ENCODE results near the gene MOB3A. TPM values are rescaled to one million over a fixed set of nuclear protein-coding genes. Genes with fewer than 3 reads are reported as not detected.
A peak's percentile ranks its signal among the peaks of the same experiment; 100 is the strongest.

MOB3A gene
- total and polyA plus RNA-seq, 9 of the 15 experiments (the other 6 are each of a cell fraction or from before 2014, with no cell fraction given), result 1.1 to 24.1 (median 6.0) TPM

GRCh38 chr19:2034729-2035589, 61.2 kb downstream of the MOB3A start (continued):
- peak; percentile 18; the same call in 1 of the 2 replicates for TF ChIP-seq TFAP4 (CRISPR knock-in tag; IDR thresholded peaks at IDR 0.05; ENCODE audit: borderline replicate concordance)
- peak; percentile 64; the same call in 1 of the 2 replicates for TF ChIP-seq RBFOX2 (IDR thresholded peaks at IDR 0.05; ENCODE audit: low read depth, low read length)
- peak in 1 of 2 experiments; percentile 65; a peak in 2 of 4 replicates for TF ChIP-seq RCOR1 (IDR thresholded peaks at IDR 0.05; ENCODE audit: borderline replicate concordance in 1 of 2, low read depth in 2 of 2, low read length in 2 of 2)
- 0 out of 2 replicates have a peak, but pooled peaks have one; percentile 18 for TF ChIP-seq CEBPG (CRISPR knock-in tag; IDR thresholded peaks at IDR 0.05)
- TF ChIP-seq CEBPG (tag; conservative IDR thresholded peaks at IDR 0.05 in 1 of 2, IDR thresholded peaks at IDR 0.05 in 1 of 2), result no peak
- peak; percentile 82 for TF ChIP-seq CHD4 (IDR thresholded peaks at IDR 0.05; ENCODE audit: insufficient read depth, insufficient replicate concordance, low read depth, low read length, poor library complexity, severe bottlenecking)
- peak; percentile 70 for TF ChIP-seq HDAC2 (IDR thresholded peaks at IDR 0.05)
- TF ChIP-seq ZBTB43 (CRISPR knock-in tag; IDR thresholded peaks at IDR 0.05), result no peak
- peak; percentile 53 for TF ChIP-seq MAX (CRISPR knock-in tag; IDR thresholded peaks at IDR 0.05)
- TF ChIP-seq ATF1 (CRISPR knock-in tag; IDR thresholded peaks at IDR 0.05), result no peak; the same call in 1 of the 2 replicates
- TF ChIP-seq ATF1 (tag; IDR thresholded peaks at IDR 0.05), result peak; percentile 85
- TF ChIP-seq CREB1 (IDR thresholded peaks at IDR 0.05), result no peak
- peak; percentile 70 for TF ChIP-seq CREB1 (CRISPR knock-in tag; IDR thresholded peaks at IDR 0.05)
- no peak for TF ChIP-seq RFX7 (CRISPR knock-in tag; IDR thresholded peaks at IDR 0.05)
- TF ChIP-seq DPF2 (IDR thresholded peaks at IDR 0.05), result 0 out of 2 replicates have a peak, but pooled peaks have one; percentile 5
- TF ChIP-seq SMARCA5 (IDR thresholded peaks at IDR 0.05), result peak; percentile 76
- no peak for TF ChIP-seq ZNF77 (CRISPR knock-in tag; IDR thresholded peaks at IDR 0.05)
- peak; percentile 38; the same call in 1 of the 2 replicates for TF ChIP-seq ARID1B (IDR thresholded peaks at IDR 0.05)
- TF ChIP-seq POLR2G (IDR thresholded peaks at IDR 0.05; ENCODE audit: low read depth, low read length), result peak; percentile 70
- TF ChIP-seq ZSCAN29 (IDR thresholded peaks at IDR 0.05), result peak; percentile 57; the same call in 1 of the 2 replicates
- no peak for TF ChIP-seq E2F6 (IDR thresholded peaks at IDR 0.05; ENCODE audit: borderline replicate concordance in 1 of 2, extremely low read depth in 1 of 2, insufficient read depth in 1 of 2, insufficient read length in 1 of 2, low read depth in 1 of 2, low read length in 1 of 2, poor library complexity in 1 of 2, severe bottlenecking in 1 of 2)
- peak; percentile 46; the same call in 1 of the 2 replicates for TF ChIP-seq CTBP1 (IDR thresholded peaks at IDR 0.05; ENCODE audit: borderline replicate concordance)
- TF ChIP-seq KDM5B (IDR thresholded peaks at IDR 0.05; ENCODE audit: insufficient replicate concordance, low read depth, low read length), result peak; percentile 35
- peak in 1 of 2 experiments; percentile 40; a peak in 3 of 4 replicates for TF ChIP-seq NRF1 (conservative IDR thresholded peaks at IDR 0.05 in 1 of 2, IDR thresholded peaks at IDR 0.05 in 1 of 2)

Measured in K562 (cell line).